Activated naive CD4-positive, alpha-beta T cell treated with anti-CD3 and anti-CD28 coated beads, Interleukin-2, amount 10 ng/mL, durations not matched to agents 7 days and 5 days (primary cell): ENCODE measurements around the gene KRT78.

ENCODE experiments used
- CTCF ChIA-PET: fragments of 350-600 bp; sonication (Branson Sonifier 250); formaldehyde crosslinking; loops from one replicate; lab custom pipeline; 2021; ENCODE audit warnings: antibody characterized with exemption; lab: Charles Lee
- DNase-seq: peaks from one replicate; pipeline ENCODE4 v3.0.0-alpha.2; 2020
- H3K27ac Mint-ChIP-seq: one replicate; pipeline ENCODE4 v1.8.0; 2021; ENCODE audit warnings: mild to moderate bottlenecking, moderate library complexity, mixed read lengths
- H3K27me3 Mint-ChIP-seq: one replicate; pipeline ENCODE4 v1.8.0; 2021; ENCODE audit warnings: mild to moderate bottlenecking, mixed read lengths
- H3K36me3 Mint-ChIP-seq: one replicate; pipeline ENCODE4 v1.8.0; 2021; ENCODE audit warnings: mixed read lengths
- H3K4me1 Mint-ChIP-seq: one replicate; pipeline ENCODE4 v1.8.0; 2021; ENCODE audit warnings: mixed read lengths
- H3K4me3 Mint-ChIP-seq: one replicate; pipeline ENCODE4 v1.8.0; 2021; ENCODE audit warnings: mild to moderate bottlenecking, moderate library complexity, mixed read lengths
- H3K9me3 Mint-ChIP-seq: one replicate; pipeline ENCODE4 v1.8.0; 2021; ENCODE audit warnings: mixed read lengths

Gene KRT78

DNA sequence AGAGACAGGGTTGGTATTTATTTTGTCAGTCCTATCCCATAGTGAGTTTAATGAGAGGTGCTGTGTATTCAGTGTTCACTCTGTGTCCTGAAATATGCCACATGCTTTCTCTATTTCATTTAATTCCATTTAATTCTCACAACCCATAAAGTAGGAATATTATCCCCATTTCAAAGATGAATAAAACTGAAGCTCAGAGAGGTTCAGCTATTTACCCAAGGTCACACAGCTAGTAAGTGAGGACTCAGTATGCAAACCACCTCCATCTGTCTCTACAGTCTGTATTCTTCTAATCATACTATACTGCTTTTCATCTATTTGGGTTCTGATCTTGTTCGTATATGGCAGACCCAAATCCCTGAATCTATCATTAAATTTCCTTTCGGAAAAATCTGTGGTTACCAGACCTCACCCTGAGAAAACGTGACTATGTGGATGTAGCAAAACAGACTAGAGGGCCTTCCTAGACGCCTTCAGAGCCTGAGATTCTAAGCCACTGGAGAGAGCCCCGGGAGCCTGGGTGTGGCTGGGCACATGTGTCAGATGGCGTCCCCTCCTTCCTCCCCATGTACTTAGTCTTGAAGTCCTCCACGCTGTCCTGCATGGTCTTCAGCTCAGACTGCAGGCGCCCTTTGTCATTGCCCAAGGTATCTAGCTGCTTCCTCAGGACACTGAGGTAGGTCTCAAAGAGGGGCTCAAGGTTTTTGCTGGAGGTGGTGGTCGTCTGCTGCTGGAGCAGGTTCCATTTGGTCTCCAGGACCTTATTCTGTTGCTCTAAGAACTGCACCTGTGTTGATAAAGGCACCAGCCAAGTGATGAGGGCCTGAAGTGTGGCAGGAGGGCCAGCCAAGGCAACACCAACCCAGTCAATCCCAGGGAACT, 37.4 kb downstream of the KRT78 start:
- CTCF ChIA-PET: interaction anchor here (0.6 to 1.3 kb wide), 2 partner anchors 14 to 162 kb away, joined by 3 read pairs; no protein-coding TSS in a partner anchor
- no peak overlapping the region for H3K4me3 Mint-ChIP-seq
- H3K27ac Mint-ChIP-seq: no peak overlapping the region
- no peaks in the 10 kb centered on the region for H3K9me3 Mint-ChIP-seq
- no peaks in the 10 kb centered on the region for H3K4me1 Mint-ChIP-seq
- DNase-seq: no peak
- H3K27me3 Mint-ChIP-seq: peaks cover 16% of the 10 kb centered on the region
- no peaks in the 10 kb centered on the region for H3K36me3 Mint-ChIP-seq

DNA sequence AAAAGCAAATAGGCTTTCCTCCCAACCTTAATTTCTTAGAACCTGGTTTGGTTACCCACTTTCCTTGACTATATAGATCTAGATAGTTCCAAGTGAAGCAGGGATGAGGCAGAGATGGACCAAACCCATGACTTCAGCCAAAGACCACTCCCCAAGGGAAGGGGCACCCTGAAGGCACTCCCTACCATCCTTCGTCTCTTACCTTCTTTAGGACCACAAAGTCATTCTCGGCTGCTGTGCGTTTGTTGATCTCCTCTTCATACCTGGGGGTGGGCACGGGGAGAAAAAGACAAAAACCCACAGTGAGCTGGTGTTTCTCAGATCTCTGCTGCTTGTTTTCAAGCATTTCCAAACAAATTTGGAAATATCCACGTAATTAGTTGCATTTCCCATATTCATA, 38.2 kb downstream of the KRT78 start:
- no peaks in the 10 kb centered on the region for H3K36me3 Mint-ChIP-seq
- DNase-seq: no peak
- H3K4me1 Mint-ChIP-seq: no peaks in the 10 kb centered on the region
- H3K4me3 Mint-ChIP-seq: no peak overlapping the region
- H3K27ac Mint-ChIP-seq: no peak overlapping the region
- CTCF ChIA-PET: interaction anchor here (0.6 to 1.3 kb wide), 2 partner anchors 13 to 161 kb away, joined by 3 read pairs; no protein-coding TSS in a partner anchor
- no peaks in the 10 kb centered on the region for H3K9me3 Mint-ChIP-seq
- H3K27me3 Mint-ChIP-seq: peaks cover 16% of the 10 kb centered on the region

DNA sequence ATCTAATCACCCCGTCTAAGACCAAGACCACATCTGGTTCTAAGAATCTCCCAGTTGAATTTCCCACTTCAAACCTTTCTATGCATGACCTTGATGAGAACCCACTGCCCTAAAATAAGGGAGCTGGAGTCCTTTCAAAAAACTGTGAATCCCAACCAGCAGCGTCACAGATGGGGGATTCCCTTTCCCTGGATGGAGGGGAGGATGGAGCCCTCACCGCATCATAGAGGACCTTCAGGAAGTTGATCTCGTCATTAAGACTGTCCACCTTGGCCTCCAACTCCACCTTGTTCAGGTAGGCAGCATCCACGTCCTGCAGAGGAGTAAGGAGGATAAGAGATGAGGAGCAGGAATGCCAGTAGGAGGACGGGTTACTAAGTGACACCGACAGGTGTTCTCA, 39.6 kb downstream of the KRT78 start:
- CTCF ChIA-PET: no interaction called here
- Mint-ChIP-seq H3K27me3 (peaks cover 17% of the 10 kb centered on the region), H3K36me3 (no peaks in the 10 kb centered on the region), H3K9me3 (no peaks in the 10 kb centered on the region), H3K4me1 (no peaks in the 10 kb centered on the region), H3K27ac (no peak overlapping the region), H3K4me3 (no peak overlapping the region)
- no peak for DNase-seq

DNA sequence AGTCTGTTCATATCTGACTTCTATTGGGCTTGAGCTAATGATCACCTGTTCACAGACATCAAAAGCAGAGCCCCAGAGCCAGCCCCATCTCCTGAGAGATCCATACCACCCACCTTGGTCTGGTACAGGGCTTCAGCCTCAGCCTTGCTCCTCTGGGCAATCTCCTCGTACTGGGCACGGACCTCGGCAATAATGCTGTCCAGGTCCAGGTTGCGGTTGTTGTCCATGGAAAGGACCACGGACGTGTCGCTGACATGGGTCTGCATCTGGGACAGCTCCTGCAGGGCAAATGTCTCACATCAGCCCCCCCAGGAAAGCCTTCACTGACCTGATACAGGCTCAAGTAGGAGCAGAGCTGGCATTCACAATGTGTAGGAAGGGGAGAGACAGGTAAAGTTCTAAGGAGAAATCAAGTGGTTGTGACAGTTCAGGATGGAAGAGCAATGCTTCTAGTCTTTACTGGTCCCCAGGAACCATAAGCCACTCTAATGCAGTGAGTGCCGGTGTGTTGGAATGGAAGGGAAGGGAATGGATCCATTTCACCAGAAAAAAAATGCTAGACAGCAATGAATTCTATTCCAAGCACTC, 40.1 kb downstream of the KRT78 start:
- DNase-seq: no peak
- CTCF ChIA-PET: no interaction called here
- no peaks in the 10 kb centered on the region for H3K9me3 Mint-ChIP-seq
- H3K36me3 Mint-ChIP-seq: no peaks in the 10 kb centered on the region
- no peak overlapping the region for H3K27ac Mint-ChIP-seq
- H3K27me3 Mint-ChIP-seq: peaks cover 19% of the 10 kb centered on the region
- no peak overlapping the region for H3K4me3 Mint-ChIP-seq
- H3K4me1 Mint-ChIP-seq: no peaks in the 10 kb centered on the region

DNA sequence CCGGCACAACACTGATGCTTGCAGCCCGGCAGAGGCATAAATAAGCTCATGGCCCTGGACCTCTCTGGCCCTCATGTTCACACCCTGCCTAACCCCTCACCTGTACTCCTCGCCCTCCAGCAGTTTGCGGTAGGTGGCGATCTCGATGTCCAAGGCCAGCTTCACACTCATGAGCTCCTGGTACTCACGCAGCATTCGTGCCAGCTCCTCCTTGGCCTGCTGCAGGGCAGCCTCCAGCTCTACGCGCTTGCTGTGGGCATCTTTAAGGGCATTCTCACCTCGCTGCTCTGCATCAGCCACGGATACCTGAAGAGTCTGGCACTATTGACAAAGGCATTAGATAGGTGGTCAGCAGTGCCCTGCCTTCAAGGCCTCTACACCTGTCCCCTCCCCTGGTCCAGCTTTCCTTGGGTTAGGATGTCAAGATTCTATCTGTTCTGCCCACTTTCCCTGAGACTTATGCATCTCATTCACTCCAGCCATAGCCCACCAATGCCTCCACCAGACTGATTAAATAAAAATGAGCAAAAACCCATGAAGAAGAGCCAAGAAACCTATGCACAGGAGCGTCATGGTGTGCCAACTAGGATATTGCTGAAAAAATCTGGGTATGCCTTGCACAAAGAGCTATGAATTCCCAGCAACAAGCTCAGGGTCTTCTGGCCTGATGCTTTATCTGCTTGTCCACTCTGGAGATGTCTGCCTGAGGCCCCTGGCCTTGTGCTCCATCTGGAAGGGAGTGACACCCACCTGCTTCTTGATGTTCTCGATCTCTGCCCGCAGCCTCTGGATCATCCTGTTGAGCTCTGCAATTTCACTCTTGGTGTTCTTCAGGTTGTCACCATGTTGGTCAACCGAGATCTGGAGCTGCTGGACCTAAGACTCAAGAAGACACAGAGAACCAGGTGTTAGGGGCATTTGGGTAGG, 41.0 kb downstream of the KRT78 start:
- CTCF ChIA-PET: no interaction called here
- Mint-ChIP-seq H3K4me3 (no peak overlapping the region), H3K36me3 (no peaks in the 10 kb centered on the region), H3K4me1 (no peaks in the 10 kb centered on the region), H3K9me3 (no peaks in the 10 kb centered on the region), H3K27me3 (peaks cover 18% of the 10 kb centered on the region), H3K27ac (no peak overlapping the region)
- no peak for DNase-seq

DNA sequence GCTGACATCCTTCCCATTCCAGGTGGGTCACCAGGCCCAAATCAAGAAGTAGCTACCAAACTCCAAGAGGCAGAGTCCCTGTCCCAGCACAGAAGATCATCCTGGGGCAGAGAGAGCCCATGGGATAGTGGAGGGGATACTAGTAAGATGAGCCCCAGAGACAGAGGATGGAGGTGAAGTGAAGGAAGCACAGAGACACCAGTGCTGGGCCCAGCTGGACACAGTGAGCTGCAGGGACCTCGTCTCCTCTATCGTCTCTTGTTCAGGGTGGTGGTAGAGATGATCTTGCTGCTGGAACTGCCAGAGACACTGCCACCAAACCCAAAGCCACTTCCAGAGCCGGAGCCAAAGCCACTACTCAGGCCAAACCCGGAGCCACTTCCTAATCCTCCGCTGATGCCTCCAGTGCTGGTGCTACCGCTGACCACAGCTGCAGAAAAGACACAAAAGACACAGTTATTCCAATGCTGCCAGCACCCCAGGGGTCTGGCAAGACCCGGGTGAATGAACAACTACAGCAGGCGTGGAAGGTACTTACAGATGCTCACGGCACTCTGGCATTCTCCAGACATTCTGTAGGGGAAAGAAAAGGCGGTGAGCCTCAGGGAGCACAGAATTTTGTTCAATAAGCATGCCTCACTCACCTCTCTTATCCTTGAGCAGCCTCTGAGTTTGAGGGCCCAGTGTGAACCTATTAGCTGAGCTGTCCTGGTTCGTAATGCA, 41.8 kb downstream of the KRT78 start:
- no peak for DNase-seq
- CTCF ChIA-PET: no interaction called here
- no peaks in the 10 kb centered on the region for H3K4me1 Mint-ChIP-seq
- H3K9me3 Mint-ChIP-seq: no peaks in the 10 kb centered on the region
- no peak overlapping the region for H3K27ac Mint-ChIP-seq
- H3K27me3 Mint-ChIP-seq: peaks cover 23% of the 10 kb centered on the region
- no peak overlapping the region for H3K4me3 Mint-ChIP-seq
- no peaks in the 10 kb centered on the region for H3K36me3 Mint-ChIP-seq

DNA sequence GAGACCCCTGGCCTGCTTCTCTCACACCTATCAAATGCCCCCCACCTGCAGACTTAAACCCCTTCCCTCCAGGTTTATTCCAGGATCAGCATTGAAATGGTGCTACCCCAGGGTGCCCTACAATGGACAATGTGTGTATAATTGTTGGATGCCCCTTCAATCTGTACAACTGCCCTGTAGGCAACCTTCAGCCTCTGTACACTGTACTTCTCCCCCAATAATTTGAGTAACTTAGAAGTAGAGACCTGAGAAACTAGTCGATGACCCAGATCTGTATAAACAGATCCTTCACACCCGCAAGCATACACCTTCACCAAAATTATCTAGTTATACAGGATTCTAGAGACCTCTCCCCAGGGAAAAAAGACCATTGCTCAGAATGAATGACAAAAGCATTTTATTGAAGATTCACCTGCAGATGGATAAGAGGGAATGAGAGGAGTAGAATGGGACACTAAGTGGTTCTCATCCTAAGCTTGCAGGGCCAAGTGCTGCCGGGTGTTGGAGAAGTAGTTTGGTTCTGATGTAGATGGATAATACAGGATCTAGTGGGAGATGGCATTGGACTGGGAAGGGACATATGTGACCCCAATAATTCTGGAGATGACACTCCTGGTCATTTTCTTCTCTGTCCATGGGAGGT, 42.5 kb downstream of the KRT78 start:
- CTCF ChIA-PET: no interaction called here
- Mint-ChIP-seq H3K36me3 (no peaks in the 10 kb centered on the region), H3K27me3 (peaks cover 23% of the 10 kb centered on the region), H3K27ac (no peak overlapping the region), H3K9me3 (no peaks in the 10 kb centered on the region), H3K4me3 (no peak overlapping the region), H3K4me1 (no peaks in the 10 kb centered on the region)
- no peak for DNase-seq

DNA sequence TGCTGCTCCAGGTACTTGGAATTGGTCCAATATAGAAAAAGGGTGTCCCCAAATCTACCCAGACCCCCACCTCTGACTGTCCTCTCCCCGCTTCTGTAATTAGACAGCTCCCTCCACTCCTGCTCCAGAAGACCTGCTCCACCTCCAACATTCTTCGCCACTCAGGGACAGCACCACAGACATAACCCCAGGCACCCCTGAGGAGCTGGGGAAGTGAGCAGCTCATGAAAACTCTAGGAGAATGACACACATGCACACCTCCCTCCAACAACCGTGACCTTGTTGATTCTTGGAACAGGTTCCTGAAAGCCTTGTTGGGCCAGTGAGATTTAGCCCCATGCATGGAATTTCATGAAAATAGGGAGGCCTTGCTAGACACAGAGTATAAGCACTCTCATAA, 43.1 kb downstream of the KRT78 start:
- CTCF ChIA-PET: interaction anchor here (0.7 kb wide), 1 partner anchor 34 kb away, joined by 4 read pairs; no protein-coding TSS in a partner anchor
- no peak for DNase-seq
- H3K27me3 Mint-ChIP-seq: peaks cover 23% of the 10 kb centered on the region
- H3K4me3 Mint-ChIP-seq: no peak overlapping the region
- H3K4me1 Mint-ChIP-seq: no peaks in the 10 kb centered on the region
- no peaks in the 10 kb centered on the region for H3K9me3 Mint-ChIP-seq
- H3K36me3 Mint-ChIP-seq: no peaks in the 10 kb centered on the region
- no peak overlapping the region for H3K27ac Mint-ChIP-seq

DNA sequence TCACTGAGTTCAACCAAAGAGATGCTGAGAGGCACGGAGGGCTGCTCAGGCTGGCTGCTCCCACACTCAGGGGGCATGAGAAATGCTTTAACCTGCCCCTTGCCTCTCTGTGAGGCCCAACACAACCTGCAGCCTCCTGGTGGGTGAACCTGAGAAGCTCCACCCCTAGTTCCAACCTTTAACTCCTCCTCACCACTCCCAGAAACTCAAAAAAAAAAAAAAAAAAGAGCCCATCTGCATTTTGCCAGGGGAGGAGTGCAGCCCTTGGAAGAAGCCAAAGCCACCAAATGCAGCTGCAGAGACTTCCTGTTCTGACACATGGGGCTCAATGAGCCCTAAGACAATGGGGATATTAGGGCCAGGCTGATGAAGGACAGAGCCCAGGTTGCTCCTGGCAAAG, 43.8 kb downstream of the KRT78 start:
- Mint-ChIP-seq H3K4me3 (no peak overlapping the region), H3K27ac (no peak overlapping the region), H3K36me3 (no peaks in the 10 kb centered on the region), H3K27me3 (peaks cover 23% of the 10 kb centered on the region), H3K9me3 (no peaks in the 10 kb centered on the region), H3K4me1 (no peaks in the 10 kb centered on the region)
- CTCF ChIA-PET: interaction anchor here (0.7 kb wide), 1 partner anchor 33 kb away, joined by 4 read pairs; no protein-coding TSS in a partner anchor
- no peak for DNase-seq

DNA sequence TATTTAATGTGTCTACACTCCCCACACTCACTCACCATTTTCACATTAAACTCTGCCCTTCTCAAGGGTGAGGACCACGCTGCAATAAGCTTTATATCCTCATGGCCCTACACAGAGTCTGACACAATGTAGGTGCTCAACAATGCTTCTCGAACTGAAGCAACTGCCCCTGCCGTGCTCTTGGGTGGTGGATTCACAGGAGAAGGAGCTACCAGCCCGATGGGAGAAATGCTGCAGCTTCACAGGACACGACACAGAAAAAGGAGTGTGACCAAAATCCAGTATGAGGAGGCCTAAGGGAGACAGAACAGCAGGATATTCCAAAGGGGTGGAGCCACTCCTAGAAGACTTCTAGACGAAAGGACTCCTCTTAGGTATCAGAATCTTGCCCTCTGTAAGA, 46.4 kb downstream of the KRT78 start:
- H3K36me3 Mint-ChIP-seq: no peaks in the 10 kb centered on the region
- H3K9me3 Mint-ChIP-seq: no peaks in the 10 kb centered on the region
- no peaks in the 10 kb centered on the region for H3K4me1 Mint-ChIP-seq
- CTCF ChIA-PET: interaction anchor here (0.6 kb wide), 1 partner anchor 178 kb away, joined by 4 read pairs; no protein-coding TSS in a partner anchor
- H3K27me3 Mint-ChIP-seq: peaks cover 21% of the 10 kb centered on the region
- H3K27ac Mint-ChIP-seq: no peak overlapping the region
- no peak overlapping the region for H3K4me3 Mint-ChIP-seq
- DNase-seq: no peak

DNA sequence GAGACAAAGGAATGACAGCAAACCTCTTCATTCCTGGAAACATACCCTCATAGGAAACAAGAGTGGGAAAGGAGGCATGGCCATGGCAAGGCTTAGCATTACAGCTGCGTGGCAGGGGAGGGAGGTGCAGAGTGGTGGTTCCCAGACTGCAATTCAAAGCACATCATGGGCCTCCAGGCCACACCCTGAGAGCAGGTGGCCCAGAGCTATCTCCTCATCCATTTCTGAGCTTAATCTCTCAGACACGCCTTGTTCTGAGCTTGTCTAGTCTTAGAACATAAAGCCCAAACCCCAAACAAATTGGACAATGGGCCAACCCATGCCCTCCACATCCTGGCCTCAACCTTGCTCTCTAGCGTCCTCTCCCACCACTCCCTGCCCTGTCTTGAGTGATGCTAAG, 47.0 kb downstream of the KRT78 start:
- CTCF ChIA-PET: interaction anchor here (0.6 kb wide), 1 partner anchor 178 kb away, joined by 4 read pairs; no protein-coding TSS in a partner anchor
- no peak for DNase-seq
- H3K27ac Mint-ChIP-seq: no peak overlapping the region

DNA sequence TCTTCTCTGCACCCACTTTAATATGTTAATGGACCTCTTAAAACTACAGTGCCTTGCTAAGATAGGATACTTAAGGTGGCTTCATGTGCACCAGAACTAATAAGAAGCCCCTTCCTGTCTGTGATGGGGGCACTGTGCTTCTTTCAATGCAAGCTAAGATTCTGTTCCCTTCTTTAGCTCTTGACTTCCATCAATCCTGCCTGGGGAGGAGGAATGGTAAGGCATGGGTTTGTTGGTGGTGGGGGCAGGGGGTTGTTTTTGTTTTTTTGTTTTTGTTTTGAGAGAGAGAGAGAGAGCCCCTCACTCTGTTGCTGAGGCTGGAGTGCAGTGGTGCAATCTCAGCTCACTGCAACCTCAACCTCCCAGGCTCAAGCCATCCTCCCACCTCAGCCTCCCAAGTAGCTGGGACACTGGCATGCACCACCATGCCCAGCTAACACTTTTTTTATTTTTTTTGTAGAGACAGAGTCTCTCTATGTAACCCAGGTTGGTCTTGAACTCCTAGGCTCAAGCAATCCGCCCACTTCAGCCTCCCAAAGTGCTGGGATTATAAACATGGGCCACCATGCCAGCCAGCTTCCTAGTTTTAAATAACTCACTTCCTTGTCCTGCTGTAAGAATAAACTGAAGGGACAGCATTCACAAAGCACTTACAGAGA, 48.4 kb downstream of the KRT78 start:
- peaks cover 15% of the 10 kb centered on the region for H3K27me3 Mint-ChIP-seq

More for the DNA sequence above, 47.0 kb downstream of the KRT78 start:
- Mint-ChIP-seq H3K4me1 (no peaks in the 10 kb centered on the region), H3K9me3 (no peaks in the 10 kb centered on the region), H3K36me3 (no peaks in the 10 kb centered on the region), H3K27me3 (peaks cover 15% of the 10 kb centered on the region), H3K4me3 (no peak overlapping the region)

More for the DNA sequence above, 48.4 kb downstream of the KRT78 start:
- Mint-ChIP-seq H3K27ac (no peak overlapping the region), H3K4me1 (no peaks in the 10 kb centered on the region), H3K9me3 (no peaks in the 10 kb centered on the region), H3K36me3 (no peaks in the 10 kb centered on the region), H3K4me3 (no peak overlapping the region)
- no peak for DNase-seq
- CTCF ChIA-PET: interaction anchor here (0.6 to 0.7 kb wide), 3 partner anchors 11 to 89 kb away, joined by 3 to 4 read pairs (median 3); no protein-coding TSS in a partner anchor
